IPS-NIHi11 (cell line): Measurements from ENCODE around the gene RNF41.

ENCODE experiments used
- DNase-seq: peaks from one replicate; pipeline ENCODE4 v3.0.0; 2012; ENCODE audit warnings: mixed read lengths, low spot score

The RNF41 gene

DNA sequence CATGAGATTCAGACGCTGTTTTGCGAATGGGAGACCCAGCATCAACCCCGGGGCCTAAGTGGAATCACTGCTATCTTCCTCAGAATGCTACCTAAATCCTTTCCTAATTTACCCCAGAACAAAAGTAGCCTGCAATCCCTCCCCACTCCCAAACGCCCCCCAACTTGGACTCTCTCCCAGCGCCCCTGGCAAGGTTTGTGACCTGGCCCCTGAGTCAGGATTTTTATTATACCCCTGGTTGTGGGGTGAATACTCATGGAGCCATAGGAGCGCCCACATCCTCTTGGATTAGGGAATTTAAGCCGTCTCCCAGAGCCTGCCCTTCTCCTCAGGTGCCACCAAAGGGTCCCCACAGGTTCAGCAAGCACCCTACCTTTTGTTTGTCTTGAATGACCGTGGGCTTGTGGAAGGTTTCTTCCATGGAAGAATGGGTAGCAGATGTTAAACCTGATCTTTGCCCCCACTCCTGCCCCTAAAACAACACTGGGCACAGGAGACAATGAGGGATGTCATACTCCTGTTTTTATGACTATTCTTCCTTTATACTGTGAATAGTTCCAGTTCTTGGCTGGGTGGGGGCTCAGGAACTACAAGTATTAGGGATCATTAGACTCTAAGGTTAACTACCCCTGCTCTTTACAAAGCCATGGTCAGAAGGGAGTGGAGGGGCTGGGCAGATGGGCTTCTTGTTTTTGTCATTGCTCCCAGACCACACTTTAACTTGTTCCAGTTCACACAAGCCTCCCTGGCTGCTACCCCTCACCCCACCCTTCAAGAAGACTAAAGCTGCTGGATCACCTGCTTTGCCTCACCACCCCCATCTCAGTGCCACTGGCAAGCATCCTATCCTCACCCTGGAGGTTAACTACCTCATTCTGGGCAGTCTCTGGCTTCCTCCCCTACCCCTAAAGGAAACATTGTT, 68.7 kb downstream of the RNF41 start:
- DNase-seq = no peak
